HL-60 (cell line): Measurements from ENCODE around the gene DTL.

Source experiments
- CTCF ChIP-seq: IDR thresholded peaks from one replicate; pipeline ENCODE4 v1.5.1; 2011; ENCODE audit warnings: low read length, control low read depth, inconsistent platforms; ENCODE audit not compliant: insufficient read depth
- TF ChIP-seq, protein P1 (sequence below): IDR thresholded peaks from 2 replicates; pipeline ENCODE4 v1.6.1; 2012; ENCODE audit warnings: low read depth; ENCODE audit not compliant: insufficient replicate concordance

DNA sequence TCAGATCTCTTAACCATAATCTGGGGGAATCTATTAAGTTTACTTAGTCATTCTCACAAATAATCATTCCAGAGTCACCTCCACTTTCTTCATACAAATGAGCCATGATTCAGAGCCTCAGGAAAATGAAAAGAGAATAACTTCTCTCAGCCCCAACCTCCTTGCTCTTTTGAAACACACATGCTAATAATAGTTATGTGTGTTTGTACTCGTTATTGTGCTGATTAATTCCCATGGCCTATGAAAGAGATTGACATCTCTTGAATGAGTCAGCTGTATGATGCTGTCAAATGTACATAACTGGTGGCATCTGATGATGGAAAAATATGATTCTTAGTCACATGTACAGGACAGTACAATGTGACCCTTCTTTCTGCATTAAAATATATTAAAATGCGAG is 41.5 kb downstream of the DTL start:
- TF ChIP-seq CTCF, result no peak
- TF ChIP-seq, protein P1, sequence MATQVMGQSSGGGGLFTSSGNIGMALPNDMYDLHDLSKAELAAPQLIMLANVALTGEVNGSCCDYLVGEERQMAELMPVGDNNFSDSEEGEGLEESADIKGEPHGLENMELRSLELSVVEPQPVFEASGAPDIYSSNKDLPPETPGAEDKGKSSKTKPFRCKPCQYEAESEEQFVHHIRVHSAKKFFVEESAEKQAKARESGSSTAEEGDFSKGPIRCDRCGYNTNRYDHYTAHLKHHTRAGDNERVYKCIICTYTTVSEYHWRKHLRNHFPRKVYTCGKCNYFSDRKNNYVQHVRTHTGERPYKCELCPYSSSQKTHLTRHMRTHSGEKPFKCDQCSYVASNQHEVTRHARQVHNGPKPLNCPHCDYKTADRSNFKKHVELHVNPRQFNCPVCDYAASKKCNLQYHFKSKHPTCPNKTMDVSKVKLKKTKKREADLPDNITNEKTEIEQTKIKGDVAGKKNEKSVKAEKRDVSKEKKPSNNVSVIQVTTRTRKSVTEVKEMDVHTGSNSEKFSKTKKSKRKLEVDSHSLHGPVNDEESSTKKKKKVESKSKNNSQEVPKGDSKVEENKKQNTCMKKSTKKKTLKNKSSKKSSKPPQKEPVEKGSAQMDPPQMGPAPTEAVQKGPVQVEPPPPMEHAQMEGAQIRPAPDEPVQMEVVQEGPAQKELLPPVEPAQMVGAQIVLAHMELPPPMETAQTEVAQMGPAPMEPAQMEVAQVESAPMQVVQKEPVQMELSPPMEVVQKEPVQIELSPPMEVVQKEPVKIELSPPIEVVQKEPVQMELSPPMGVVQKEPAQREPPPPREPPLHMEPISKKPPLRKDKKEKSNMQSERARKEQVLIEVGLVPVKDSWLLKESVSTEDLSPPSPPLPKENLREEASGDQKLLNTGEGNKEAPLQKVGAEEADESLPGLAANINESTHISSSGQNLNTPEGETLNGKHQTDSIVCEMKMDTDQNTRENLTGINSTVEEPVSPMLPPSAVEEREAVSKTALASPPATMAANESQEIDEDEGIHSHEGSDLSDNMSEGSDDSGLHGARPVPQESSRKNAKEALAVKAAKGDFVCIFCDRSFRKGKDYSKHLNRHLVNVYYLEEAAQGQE, result no peak
